Body of pancreas (tissue), 4 donors: Measurements from ENCODE around the gene GBP6.

Experiments
- CTCF ChIP-seq, 7 experiments: fragments of 450-650 bp in 4 of 7; fragments of 200-600 bp in 3 of 7; sonication (generic) in 3 of 7; IDR thresholded peaks; one replicate each; pipeline ENCODE4 v1.5.1; 2016 to 2019; ENCODE audit warnings: antibody characterized with exemption in 7 of 7
- POLR2A ChIP-seq, 3 donors: fragments of 450-650 bp; IDR thresholded peaks; one replicate each; pipeline ENCODE4 v1.6.1; 2016; ENCODE audit warnings: antibody characterized with exemption in 3 of 3, mild to moderate bottlenecking in 2 of 3

GRCh38 chr1:89367221-89367620 lies 3.4 kb downstream of the GBP6 start:
- TF ChIP-seq POLR2A (IDR thresholded peaks at IDR 0.05) (no peak), CTCF (IDR thresholded peaks at IDR 0.05) (no peak)
